Activated CD8-positive, alpha-beta T cell treated with anti-CD3 and anti-CD28 coated beads for 36 hours (primary cell): ENCODE measurements around the gene AP1B1. TPM values are rescaled to one million over a fixed set of nuclear protein-coding genes. Genes with fewer than 3 reads are reported as not detected.
"Not testable (repeated sequence)": the region's sequence is repeated elsewhere in the genome, so short reads cannot be mapped to it uniquely, and the experiment has no call there.

ENCODE experiments used
- ATAC-seq: fragments of 200-7000 bp; cut with Tn5 transposase; one replicate; pipeline ENCODE4 v1.10.0; 2021; ENCODE audit warnings: mild to moderate bottlenecking, moderate library complexity
- CTCF ChIA-PET: fragments of 350-600 bp; sonication (Branson Sonifier 250); formaldehyde crosslinking; loops from one replicate; lab custom pipeline; 2021; ENCODE audit warnings: antibody characterized with exemption; lab: Charles Lee
- POLR2A ChIA-PET: fragments of 350-600 bp; sonication (Branson Sonifier 250); formaldehyde crosslinking; loops from one replicate; lab custom pipeline; 2021; ENCODE audit warnings: antibody characterized with exemption; lab: Charles Lee
- DNase-seq: peaks from one replicate; pipeline ENCODE4 v3.0.0-alpha.2; 2020
- H3K27ac Mint-ChIP-seq: one replicate; pipeline ENCODE4 v1.8.0; 2021; ENCODE audit warnings: mild to moderate bottlenecking, mixed read lengths
- H3K27me3 Mint-ChIP-seq: one replicate; pipeline ENCODE4 v1.8.0; 2021; ENCODE audit warnings: mixed read lengths
- H3K36me3 Mint-ChIP-seq: one replicate; pipeline ENCODE4 v1.8.0; 2021; ENCODE audit warnings: low read depth, mixed read lengths
- H3K4me1 Mint-ChIP-seq: one replicate; pipeline ENCODE4 v1.8.0; 2021; ENCODE audit warnings: low read depth, mixed read lengths
- H3K4me3 Mint-ChIP-seq: one replicate; pipeline ENCODE4 v1.8.0; 2021; ENCODE audit warnings: mild to moderate bottlenecking, moderate library complexity, mixed read lengths
- H3K9me3 Mint-ChIP-seq: one replicate; pipeline ENCODE4 v1.8.0; 2021; ENCODE audit warnings: mixed read lengths
- intact Hi-C: fragments of 100-400 bp; cut with micrococcal nuclease; formaldehyde crosslinking; loops from one replicate; pipeline ENCODE4 v1.10.0; 2022
- total RNA-seq, 2 experiments: library from RNA; stranded (reverse); gene quantifications; one replicate each; pipeline ENCODE4 v1.2.3, GENCODE V29; 2021
- TF ChIP-seq, protein P1 (sequence below): fragments of 200-600 bp; IDR thresholded peaks from one replicate; pipeline ENCODE4 v1.8.0; 2022; ENCODE audit warnings: antibody characterized with exemption, mild to moderate bottlenecking

Gene AP1B1
- total RNA-seq, 2 experiments from 2014 or later, result 57.5 to 59.0 TPM

DNA sequence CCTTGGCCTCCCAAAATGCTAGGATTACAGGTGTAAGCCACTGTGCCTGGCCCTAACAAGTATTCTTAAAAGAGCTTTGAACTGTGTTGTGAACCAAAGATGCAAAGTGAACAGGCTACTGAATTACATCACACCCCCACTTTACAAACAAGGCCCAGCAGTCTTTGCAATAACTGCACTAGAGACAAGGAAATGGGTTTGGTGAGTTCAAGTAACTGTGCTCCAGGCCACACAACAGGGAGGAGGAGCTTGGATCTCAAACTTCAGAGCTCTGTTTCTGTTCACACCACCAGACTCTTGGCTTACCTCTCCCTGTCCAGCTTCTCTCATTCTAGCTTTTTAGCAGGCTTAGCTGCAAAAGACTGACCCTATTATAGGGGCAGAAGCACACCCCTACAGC, 42.4 kb downstream of the AP1B1 start:
- intact Hi-C loops, result no loop called here
- no peaks in the 10 kb centered on the region for H3K9me3 Mint-ChIP-seq
- ChIA-PET POLR2A (interaction anchor here (1.3 kb wide), 1 partner anchor 9 kb away, joined by 3 read pairs; no protein-coding TSS in a partner anchor), CTCF (no interaction called here)
- no peak overlapping the region for H3K4me3 Mint-ChIP-seq
- H3K27ac Mint-ChIP-seq, result no peak overlapping the region
- DNase-seq, result no peak
- H3K4me1 Mint-ChIP-seq, result no peaks in the 10 kb centered on the region
- no peak for ATAC-seq
- peaks cover 35% of the 10 kb centered on the region for H3K36me3 Mint-ChIP-seq
- TF ChIP-seq, protein P1, sequence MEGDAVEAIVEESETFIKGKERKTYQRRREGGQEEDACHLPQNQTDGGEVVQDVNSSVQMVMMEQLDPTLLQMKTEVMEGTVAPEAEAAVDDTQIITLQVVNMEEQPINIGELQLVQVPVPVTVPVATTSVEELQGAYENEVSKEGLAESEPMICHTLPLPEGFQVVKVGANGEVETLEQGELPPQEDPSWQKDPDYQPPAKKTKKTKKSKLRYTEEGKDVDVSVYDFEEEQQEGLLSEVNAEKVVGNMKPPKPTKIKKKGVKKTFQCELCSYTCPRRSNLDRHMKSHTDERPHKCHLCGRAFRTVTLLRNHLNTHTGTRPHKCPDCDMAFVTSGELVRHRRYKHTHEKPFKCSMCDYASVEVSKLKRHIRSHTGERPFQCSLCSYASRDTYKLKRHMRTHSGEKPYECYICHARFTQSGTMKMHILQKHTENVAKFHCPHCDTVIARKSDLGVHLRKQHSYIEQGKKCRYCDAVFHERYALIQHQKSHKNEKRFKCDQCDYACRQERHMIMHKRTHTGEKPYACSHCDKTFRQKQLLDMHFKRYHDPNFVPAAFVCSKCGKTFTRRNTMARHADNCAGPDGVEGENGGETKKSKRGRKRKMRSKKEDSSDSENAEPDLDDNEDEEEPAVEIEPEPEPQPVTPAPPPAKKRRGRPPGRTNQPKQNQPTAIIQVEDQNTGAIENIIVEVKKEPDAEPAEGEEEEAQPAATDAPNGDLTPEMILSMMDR, result no peak
- H3K27me3 Mint-ChIP-seq, result no peaks in the 10 kb centered on the region

DNA sequence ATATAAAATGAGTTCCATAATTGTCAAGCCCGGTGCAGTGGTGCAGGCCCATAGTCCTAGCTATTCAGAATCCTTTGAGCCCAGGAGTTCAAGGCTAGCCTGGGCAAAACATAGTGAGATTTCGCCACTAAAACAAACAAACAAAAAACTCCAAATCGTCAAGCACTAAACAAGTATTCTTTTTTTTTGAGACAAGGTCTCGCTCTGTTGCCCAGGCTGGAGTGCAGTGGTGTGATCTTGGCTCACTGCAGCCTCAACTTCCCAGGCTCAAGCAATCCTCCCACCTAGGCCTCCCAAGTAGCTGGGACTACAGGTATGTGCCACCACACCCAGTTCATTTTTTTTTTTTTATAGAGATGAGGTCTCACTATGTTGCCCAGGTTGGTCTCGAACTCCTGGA, 43.5 kb downstream of the AP1B1 start:
- intact Hi-C loops, CTCF ChIA-PET, H3K4me3 Mint-ChIP-seq, H3K9me3 Mint-ChIP-seq, ATAC-seq, H3K27ac Mint-ChIP-seq, DNase-seq, H3K27me3 Mint-ChIP-seq, POLR2A ChIA-PET, H3K4me1 Mint-ChIP-seq: not testable (repeated sequence)
- peaks cover 29% of the 10 kb centered on the region for H3K36me3 Mint-ChIP-seq

DNA sequence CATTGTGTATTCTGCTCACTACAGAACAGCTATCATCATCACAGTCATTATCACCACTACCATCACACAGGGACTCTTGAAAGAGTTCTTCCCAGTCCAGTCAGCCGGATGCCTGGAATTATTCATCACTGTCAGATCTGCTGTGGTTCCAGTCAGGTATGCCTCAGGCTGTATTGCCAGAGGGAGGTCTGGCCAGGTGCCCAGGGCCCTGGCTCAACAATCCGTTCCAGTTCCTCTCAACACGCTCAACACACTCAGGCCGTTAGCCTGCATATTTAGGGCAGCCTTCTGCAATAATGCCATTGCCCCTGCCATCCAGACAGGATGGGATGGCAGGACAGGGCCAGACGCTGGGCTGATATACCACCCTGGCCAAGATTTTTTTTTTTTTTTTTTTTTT, 44.2 kb downstream of the AP1B1 start:
- H3K4me3 Mint-ChIP-seq, result no peak overlapping the region
- TF ChIP-seq, protein P1, result no peak
- H3K27ac Mint-ChIP-seq, result no peak overlapping the region
- ChIA-PET POLR2A (interaction anchor here (0.8 kb wide), 1 partner anchor 33 kb away, joined by 3 read pairs; no protein-coding TSS in a partner anchor), CTCF (no interaction called here)
- H3K27me3 Mint-ChIP-seq, result no peaks in the 10 kb centered on the region
- no peaks in the 10 kb centered on the region for H3K4me1 Mint-ChIP-seq
- intact Hi-C loops, result no loop called here
- peaks cover 26% of the 10 kb centered on the region for H3K36me3 Mint-ChIP-seq
- H3K9me3 Mint-ChIP-seq, result no peaks in the 10 kb centered on the region
- ATAC-seq, result no peak
- DNase-seq, result no peak

DNA sequence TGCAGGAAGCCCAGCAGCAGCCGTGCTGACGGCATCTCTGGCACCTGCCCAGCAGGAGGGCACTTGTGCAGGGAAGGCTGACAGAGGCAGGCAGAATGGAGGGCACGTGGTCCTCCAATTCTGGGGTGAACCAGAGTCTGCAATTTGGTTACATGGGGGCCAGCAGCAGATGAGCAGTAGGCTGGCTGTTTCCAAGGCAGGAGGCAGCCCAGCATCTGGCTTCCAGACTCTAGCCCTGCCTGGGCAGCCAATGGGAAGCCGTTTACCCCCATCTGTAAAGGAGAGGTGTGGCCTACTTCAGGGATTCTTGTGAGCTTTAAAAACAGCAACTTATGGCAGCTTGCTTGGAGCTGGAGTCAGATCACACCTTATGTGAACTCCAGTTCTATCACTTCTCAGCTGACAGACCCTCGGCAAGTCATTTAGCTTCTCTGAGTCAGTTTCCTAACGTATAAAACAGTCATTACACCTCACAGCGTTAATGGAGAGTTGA, 45.0 kb downstream of the AP1B1 start:
- Mint-ChIP-seq H3K4me1 (no peaks in the 10 kb centered on the region), H3K27ac (no peak overlapping the region)
- CTCF ChIA-PET, result no interaction called here

DNA sequence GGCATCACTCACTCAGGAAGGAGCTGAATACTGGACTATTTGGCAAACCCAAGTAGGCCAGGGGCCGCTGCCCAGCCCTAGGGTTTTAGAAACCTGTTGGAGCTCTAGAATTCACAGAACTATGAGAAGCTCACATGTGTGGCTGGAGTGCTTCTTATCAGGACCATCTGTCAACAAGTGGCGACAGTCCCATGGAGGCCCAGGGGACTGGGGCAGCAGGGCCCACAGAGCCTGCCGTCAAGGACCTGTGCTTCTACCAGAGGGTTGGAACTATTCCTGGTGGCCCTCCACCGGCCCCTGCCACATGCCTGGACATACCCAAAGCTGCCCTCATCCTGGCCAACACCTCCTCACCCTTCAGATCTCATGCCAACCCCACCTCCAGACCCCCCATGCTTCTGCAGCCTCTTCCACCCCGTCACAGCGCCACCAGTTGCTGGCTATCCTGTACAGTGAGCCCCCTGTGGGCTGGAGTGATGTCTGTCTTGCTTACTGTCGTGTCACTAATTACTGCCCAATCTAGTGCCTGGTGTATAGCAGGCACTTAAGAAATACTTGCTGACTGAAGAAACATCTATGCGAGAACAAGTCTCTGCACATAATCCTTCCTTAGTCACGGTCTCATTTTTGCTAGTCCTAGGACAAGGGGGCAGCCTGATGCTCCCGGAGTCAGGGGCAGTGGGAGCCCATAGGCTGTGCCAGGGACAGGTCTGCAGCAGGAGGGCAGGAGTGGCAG, 45.6 kb downstream of the AP1B1 start:
- ATAC-seq, result no peak
- Mint-ChIP-seq H3K9me3 (no peaks in the 10 kb centered on the region), H3K36me3 (peaks cover 32% of the 10 kb centered on the region), H3K27me3 (no peaks in the 10 kb centered on the region), H3K4me3 (no peak overlapping the region), H3K27ac (no peak overlapping the region), H3K4me1 (no peaks in the 10 kb centered on the region)
- TF ChIP-seq, protein P1, result no peak
- DNase-seq, result no peak
- CTCF ChIA-PET, result no interaction called here
- POLR2A ChIA-PET, result no interaction called here
- intact Hi-C loops, result no loop called here

More for the DNA sequence above, 45.0 kb downstream of the AP1B1 start:
- no peak overlapping the region for H3K4me3 Mint-ChIP-seq
- TF ChIP-seq, protein P1, result no peak
- no peaks in the 10 kb centered on the region for H3K9me3 Mint-ChIP-seq
- peaks cover 25% of the 10 kb centered on the region for H3K36me3 Mint-ChIP-seq
- intact Hi-C loops, result no loop called here
- H3K27me3 Mint-ChIP-seq, result no peaks in the 10 kb centered on the region
- POLR2A ChIA-PET, result interaction anchor here (0.8 kb wide), 1 partner anchor 33 kb away, joined by 3 read pairs; no protein-coding TSS in a partner anchor
- ATAC-seq (peak; percentile 37), DNase-seq (no peak)
